ENCODE measurements around the gene CYP21A2.

- no peak for TF ChIP-seq YY1 (IDR thresholded peaks at IDR 0.05)
- TF ChIP-seq, protein P1, sequence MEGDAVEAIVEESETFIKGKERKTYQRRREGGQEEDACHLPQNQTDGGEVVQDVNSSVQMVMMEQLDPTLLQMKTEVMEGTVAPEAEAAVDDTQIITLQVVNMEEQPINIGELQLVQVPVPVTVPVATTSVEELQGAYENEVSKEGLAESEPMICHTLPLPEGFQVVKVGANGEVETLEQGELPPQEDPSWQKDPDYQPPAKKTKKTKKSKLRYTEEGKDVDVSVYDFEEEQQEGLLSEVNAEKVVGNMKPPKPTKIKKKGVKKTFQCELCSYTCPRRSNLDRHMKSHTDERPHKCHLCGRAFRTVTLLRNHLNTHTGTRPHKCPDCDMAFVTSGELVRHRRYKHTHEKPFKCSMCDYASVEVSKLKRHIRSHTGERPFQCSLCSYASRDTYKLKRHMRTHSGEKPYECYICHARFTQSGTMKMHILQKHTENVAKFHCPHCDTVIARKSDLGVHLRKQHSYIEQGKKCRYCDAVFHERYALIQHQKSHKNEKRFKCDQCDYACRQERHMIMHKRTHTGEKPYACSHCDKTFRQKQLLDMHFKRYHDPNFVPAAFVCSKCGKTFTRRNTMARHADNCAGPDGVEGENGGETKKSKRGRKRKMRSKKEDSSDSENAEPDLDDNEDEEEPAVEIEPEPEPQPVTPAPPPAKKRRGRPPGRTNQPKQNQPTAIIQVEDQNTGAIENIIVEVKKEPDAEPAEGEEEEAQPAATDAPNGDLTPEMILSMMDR (IDR thresholded peaks at IDR 0.05; ENCODE audit: low read depth, low read length, missing input control): no peak
- TF ChIP-seq JUND (IDR thresholded peaks at IDR 0.05): no peak
- TF ChIP-seq FOXA2 (IDR thresholded peaks at IDR 0.05): no peak
- no peak for TF ChIP-seq EGR1 (IDR thresholded peaks at IDR 0.05; ENCODE audit: low read depth in 2 of 2)
- TF ChIP-seq RAD21 (IDR thresholded peaks at IDR 0.05): no peak
- TF ChIP-seq REST (IDR thresholded peaks at IDR 0.05): no peak
- no peak for TF ChIP-seq TAF1 (conservative IDR thresholded peaks at IDR 0.05)
- no peak for TF ChIP-seq HNF4G (IDR thresholded peaks at IDR 0.05)
- TF ChIP-seq, protein P2, sequence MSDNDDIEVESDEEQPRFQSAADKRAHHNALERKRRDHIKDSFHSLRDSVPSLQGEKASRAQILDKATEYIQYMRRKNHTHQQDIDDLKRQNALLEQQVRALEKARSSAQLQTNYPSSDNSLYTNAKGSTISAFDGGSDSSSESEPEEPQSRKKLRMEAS (IDR thresholded peaks at IDR 0.05): no peak
- no peak for TF ChIP-seq SP1 (IDR thresholded peaks at IDR 0.05)
- TF ChIP-seq ATF3 (IDR thresholded peaks at IDR 0.05): no peak
- no peak for TF ChIP-seq RXRA (IDR thresholded peaks at IDR 0.05)
- TF ChIP-seq, protein P3, sequence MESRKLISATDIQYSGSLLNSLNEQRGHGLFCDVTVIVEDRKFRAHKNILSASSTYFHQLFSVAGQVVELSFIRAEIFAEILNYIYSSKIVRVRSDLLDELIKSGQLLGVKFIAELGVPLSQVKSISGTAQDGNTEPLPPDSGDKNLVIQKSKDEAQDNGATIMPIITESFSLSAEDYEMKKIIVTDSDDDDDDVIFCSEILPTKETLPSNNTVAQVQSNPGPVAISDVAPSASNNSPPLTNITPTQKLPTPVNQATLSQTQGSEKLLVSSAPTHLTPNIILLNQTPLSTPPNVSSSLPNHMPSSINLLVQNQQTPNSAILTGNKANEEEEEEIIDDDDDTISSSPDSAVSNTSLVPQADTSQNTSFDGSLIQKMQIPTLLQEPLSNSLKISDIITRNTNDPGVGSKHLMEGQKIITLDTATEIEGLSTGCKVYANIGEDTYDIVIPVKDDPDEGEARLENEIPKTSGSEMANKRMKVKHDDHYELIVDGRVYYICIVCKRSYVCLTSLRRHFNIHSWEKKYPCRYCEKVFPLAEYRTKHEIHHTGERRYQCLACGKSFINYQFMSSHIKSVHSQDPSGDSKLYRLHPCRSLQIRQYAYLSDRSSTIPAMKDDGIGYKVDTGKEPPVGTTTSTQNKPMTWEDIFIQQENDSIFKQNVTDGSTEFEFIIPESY (IDR thresholded peaks at IDR 0.05): no peak
These were observed 31.2 kb downstream of the CYP21A2 start for GRCh38 chr6:32069460-32069859.

All from liver (tissue), 3 donors.